HG02571 (cell line): ENCODE results near the gene COL6A6.
"Not testable (repeated sequence)": the region's sequence is repeated elsewhere in the genome, so short reads cannot be mapped to it uniquely, and the experiment has no call there.

Experiments
- ATAC-seq: cut with Tn5 transposase; IDR thresholded peaks from one replicate; pipeline ENCODE4 v1.9.1; 2021; ENCODE audit warnings: mild to moderate bottlenecking, moderate library complexity; ENCODE audit not compliant: unreplicated experiment

Gene COL6A6

DNA sequence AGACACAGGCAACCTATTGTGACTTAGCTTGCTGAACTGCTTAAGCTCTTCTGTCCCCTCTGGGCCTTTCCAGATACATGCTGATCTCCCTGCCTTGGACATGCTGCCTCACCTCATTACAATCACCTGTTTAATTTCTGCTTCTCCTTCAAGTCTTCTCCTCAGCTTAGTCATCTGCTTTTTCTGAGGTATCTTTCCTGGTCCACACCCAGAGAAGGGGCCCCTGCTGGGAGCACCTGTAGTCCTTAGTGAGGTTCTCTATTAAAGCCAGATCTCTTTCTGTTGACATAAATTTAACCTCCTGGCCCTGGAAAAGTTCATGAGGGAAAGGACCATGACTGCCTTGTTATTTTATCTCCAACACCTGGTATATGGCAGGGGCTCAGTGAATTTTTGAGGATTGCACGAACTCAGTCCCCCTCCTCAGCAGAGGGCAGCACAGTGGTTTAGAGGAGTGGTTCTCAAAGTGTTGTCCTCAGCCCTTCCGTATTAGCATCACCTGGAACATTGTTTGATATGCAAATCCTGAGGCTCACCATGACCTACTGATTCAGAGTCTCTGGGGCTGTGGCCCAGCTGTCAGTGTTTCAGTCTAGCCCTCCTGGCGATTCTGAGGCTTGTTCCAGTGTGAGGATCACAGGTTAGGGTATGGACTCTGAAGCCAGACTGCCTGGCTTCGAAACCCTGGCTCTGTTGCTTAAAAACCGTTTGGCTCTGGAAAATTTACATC lies 12.7 kb downstream of the COL6A6 start:
- no peak for ATAC-seq

DNA sequence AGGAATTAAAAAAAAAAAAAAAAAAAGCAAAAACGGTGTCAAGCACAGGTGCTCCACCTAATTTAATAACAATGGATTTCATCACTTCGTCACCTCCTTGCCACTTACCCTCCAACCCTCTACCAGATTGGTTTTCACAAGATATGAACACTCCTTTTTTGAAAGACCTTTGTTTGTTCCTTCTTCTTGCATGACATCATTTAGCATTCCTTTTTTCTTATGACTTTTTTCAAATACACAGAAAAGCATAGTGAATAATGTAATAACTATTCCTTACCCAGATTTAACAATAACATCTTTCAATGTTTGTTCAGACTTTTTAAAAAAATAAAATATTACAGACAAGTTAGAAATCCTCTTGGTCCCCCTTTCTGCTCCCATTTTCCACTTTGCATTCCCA lies 16.3 kb downstream of the COL6A6 start:
- ATAC-seq = no peak

DNA sequence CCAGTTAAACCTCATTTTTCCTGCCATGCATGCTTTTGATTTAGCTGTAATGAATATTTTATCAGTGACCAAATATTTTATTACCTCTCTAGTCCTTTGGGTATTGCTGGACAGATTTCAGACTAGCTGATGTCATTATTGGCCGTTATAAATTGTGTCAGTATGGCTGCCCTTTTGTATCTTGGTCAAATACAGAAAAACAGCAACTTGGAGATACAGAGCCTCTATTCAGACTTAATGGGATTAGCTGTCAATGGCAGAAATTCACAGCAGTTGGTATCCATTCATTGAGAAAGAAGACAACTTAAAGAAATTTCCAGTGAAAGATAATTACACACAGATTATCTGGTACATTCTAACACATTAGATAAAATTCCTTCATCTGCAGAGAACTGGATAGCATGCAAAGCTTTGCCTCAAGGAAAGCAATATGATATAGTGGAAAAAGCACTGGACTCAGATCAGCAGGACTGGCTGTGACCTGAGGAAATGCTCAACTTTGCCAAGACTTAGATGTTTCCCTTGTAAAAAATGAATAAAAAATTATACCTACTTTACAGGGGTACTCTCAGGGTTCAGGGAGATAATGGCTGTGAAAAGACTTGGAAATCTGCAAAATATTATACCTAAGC lies 20.8 kb downstream of the COL6A6 start:
- no peak for ATAC-seq

DNA sequence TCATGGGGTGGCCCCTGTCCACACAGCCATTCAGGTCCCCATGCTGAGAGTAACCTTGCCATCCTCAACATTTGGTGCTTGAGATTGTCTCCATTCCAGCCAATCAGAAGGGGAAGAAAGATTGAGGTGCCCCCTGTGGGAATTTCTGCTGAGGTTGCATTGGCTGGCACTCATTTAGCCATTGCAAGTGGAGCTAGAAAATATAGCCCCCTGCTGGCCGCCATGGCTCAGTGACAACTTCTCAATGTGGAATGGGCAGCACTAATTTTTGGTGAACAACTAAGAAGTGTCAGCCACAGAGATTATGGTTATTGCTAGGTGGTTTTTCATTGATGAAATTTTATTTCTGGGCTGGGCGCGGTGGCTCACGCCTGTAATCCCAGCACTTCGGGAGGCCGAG lies 22.0 kb downstream of the COL6A6 start:
- peak; percentile 53 for ATAC-seq

DNA sequence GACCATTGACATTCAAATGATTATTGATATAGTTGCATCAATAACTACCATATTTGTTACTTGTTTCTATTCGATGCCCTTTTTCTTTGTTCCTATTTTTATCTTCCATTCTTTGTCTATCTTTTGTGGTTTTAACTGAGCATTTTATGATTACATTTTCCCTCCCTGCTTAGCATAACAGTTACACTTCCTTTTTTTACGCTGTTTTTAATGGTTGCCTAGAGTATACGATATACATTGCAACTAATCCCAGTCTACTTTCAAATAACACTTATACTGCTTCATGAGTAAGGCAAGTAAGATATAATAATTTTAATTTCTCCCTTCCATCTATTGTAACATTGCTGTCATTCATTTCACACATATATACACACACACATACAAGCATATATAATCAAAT lies 26.3 kb downstream of the COL6A6 start:
- no peak for ATAC-seq

DNA sequence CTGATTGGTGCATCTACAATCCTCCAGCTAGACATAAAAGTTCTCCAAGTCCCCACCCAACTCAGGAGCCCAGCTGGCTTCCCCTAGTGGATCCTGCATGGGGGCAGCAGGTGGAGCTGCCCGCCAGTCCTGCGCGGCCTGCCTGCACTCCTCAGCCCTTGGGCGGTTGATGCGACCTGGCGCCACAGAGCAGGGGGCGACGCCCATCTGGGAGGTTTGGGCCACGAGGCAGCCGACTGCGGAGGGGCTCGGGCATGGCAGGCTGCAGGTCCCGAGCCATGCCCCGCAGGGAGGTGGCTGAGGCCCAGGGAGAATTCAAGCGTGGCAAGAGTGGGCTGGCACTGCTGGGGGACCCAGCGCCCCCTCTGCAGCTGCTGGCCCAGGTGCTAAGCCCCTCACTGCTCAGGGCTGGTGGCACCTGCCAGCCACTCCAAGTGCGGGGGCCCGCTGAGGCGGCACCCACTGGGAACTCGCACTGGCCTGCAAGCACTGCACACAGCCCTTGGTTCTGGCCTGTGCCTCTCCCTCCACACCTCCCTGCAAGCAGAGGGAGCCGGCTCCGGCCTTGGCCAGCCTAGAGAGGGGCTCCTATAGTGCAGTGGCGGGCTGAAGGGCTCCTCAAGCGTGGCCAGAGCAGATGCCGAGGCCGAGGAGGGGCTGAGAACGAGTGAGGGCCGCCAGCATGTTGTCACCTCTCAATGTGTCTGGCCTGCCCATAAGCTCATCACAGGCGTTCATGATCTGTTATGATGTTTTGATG lies 30.1 kb downstream of the COL6A6 start:
- ATAC-seq = no peak

DNA sequence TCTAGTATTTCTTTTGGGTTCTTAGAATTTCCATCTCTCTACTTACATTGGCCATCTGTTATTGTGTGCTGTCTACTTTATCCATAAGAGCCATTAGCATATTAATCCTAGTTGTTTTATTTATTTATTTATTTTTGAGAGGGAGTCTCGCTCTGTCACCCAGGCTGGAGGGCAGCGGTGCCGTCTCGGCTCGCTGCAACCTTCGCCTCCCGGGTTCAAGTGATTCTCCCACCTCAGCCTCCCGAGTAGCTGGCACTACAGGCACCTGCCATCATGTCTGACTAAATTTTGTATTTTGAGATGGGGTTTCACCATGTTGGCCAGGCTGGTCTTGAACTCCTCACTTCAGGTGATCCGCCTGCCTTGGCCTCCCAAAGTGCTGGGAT lies 30.7 kb downstream of the COL6A6 start:
- not testable (repeated sequence) for ATAC-seq

DNA sequence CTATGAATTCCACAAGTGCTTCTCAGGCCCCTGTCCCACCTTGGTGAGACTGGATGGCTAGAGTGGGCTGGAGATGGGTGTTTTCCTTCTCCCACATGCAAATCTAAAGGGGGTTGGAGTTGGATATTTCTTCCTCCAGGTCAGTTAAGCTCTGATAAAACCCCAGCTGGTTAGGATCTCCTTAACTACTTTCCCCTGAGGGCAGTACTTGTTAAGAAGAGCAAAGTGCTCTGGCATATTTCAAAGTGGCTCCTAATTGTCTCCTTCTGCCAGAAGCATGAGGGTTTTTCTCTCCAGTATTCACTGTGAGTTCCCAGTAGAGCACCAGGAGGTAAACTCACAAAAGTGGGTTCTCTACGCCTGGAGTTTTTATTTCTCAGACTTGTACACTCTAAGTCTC lies 31.4 kb downstream of the COL6A6 start:
- no peak for ATAC-seq

DNA sequence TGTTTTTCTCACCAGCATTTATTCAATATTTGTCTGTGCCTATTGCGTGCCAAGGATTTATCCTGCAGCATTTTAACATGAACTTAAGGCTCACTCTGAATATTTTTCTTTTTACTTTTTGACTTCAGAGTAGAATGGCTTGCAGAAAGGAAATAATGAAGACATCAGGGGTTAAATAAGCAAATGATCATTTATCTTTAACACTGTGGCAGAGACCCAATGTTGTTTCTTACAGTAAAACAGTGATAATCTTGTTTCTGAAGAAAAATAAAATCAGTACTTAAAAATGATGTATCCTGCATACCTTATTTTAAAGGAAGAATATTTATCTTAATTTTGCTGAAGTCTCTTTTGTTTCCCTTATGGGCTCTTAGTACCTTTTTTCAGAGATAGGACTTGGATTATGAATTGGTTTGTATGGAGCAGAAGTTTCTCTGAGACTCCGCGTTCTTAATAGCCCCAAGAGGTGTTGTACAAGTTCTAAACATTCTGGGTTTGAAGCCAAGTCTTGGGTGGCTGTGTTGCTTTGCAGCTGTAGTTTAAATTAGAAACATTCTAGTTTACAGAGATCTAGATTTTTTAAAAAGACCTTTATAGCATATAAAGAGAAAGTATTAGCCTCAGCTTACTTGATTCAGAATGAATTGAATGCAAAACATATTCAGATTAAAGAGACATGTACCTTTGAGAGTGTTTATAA lies 40.5 kb downstream of the COL6A6 start:
- ATAC-seq = no peak

DNA sequence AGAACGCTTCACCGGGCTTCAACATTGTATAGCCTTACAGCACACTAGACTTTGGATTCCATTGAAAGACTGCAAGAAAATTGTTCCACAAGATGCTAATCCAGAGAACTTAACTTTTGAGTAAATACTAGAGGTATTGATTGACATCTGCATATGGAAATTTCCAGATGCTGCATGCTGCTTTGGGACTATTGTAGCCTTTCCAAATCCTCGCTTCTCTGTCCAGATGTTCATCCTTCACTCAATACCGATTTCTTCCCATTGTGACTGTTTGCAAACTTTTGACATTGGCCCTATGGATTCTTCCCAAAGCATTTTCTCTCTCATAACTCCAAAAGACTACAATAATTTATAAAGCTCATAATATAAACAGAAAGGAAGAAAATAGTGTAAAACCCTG lies 41.4 kb downstream of the COL6A6 start:
- ATAC-seq = no peak

DNA sequence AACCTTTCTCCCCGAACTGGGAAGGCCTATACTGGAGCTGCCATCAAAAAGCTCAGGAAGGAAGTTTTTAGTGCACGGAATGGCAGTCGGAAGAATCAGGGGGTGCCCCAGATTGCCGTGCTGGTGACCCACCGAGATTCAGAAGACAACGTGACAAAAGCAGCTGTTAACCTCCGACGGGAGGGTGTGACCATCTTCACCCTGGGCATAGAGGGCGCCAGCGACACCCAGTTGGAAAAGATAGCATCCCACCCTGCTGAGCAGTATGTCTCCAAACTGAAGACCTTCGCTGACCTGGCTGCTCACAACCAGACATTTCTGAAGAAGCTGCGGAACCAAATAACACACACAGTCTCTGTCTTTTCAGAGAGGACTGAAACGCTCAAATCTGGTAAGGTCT lies 48.2 kb downstream of the COL6A6 start:
- no peak for ATAC-seq
